Activated B cell treated with CpG ODN at 0.5 μM for 24 hours (primary cell): ENCODE results near the gene DUSP22. TPM values are rescaled to one million over a fixed set of nuclear protein-coding genes. Genes with fewer than 3 reads are reported as not detected.

Experiments
- ATAC-seq: fragments of 200-7000 bp; cut with Tn5 transposase; one replicate; pipeline ENCODE4 v1.10.0; 2021; ENCODE audit warnings: low read depth, mild to moderate bottlenecking, moderate library complexity
- CTCF ChIA-PET: fragments of 350-600 bp; sonication (Branson Sonifier 250); formaldehyde crosslinking; loops from one replicate; lab custom pipeline; 2021; ENCODE audit warnings: antibody characterized with exemption; lab: Charles Lee
- POLR2A ChIA-PET: fragments of 350-600 bp; sonication (Branson Sonifier 250); formaldehyde crosslinking; loops from one replicate; lab custom pipeline; 2021; ENCODE audit warnings: antibody characterized with exemption; lab: Charles Lee
- DNase-seq: peaks from one replicate; pipeline ENCODE4 v3.0.0; 2022
- H3K27ac Mint-ChIP-seq: one replicate; pipeline ENCODE4 v1.8.0; 2020; ENCODE audit warnings: mixed read lengths
- H3K27me3 Mint-ChIP-seq: one replicate; pipeline ENCODE4 v1.8.0; 2021; ENCODE audit warnings: mixed read lengths
- H3K36me3 Mint-ChIP-seq: one replicate; pipeline ENCODE4 v1.8.0; 2021; ENCODE audit warnings: low read depth, mixed read lengths
- H3K4me1 Mint-ChIP-seq: one replicate; pipeline ENCODE4 v1.8.0; 2021; ENCODE audit warnings: mixed read lengths
- H3K4me3 Mint-ChIP-seq: one replicate; pipeline ENCODE4 v1.8.0; 2020; ENCODE audit warnings: mild to moderate bottlenecking, mixed read lengths
- H3K9me3 Mint-ChIP-seq: one replicate; pipeline ENCODE4 v1.8.0; 2020; ENCODE audit warnings: mixed read lengths
- CTCF ChIP-seq: fragments of 200-600 bp; IDR thresholded peaks from one replicate; pipeline ENCODE4 v1.8.0; 2022; ENCODE audit warnings: antibody characterized with exemption, mild to moderate bottlenecking
- intact Hi-C: fragments of 100-400 bp; cut with micrococcal nuclease; formaldehyde crosslinking; loops from one replicate; pipeline ENCODE4 v1.15.1; 2024
- total RNA-seq: library from RNA; stranded (reverse); gene quantifications from 2 replicates; pipeline ENCODE4 v1.2.3, GENCODE V29; 2022

DUSP22 gene
- total RNA-seq, 1 donor from 2014 or later: 153 TPM

DNA sequence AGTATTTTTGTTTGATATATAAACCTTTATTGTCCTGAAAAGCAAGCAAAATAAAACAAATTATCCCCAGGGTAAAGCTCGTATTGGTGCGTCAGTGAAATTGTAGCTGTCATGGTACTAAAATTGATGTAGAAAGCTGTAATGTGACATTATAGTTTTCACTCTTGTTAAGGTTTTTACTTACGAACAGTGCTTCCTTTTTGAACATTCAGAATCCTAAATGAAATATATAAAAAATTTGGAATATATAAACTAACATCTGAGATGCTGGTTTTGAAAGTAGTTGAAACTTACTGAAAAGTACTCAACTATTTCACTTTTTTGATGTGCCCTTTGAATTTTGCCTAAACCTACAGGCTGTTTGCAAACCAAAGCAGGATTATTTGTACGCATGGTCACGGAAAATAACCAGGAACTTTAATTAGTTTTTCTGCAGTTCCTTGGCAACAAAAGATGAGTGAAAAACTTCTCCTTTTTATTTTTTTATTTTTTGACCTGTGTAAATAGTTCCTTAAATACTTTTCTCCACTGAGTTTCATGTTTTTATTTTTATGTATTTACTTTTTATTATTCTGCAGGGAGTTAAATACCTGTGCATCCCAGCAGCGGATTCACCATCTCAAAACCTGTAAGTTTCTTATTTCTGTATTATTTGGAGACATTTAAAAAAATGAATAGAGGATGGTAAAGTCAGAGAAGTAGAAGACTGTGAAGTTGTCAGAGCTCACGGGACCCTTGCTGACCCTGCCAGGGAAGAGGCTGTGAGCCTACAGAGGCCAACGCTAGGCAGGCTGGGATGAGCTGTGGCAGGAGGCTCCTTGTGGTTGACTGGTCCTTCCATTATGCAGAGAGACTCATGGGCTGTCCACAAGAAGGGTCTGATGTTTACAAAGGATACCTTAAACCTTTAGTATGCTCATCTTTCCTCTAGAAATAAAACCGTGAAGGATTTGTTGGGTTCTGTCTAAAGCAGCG, 42.5 kb downstream of the DUSP22 start:
- no peaks in the 10 kb centered on the region for H3K36me3 Mint-ChIP-seq
- no peak overlapping the region for H3K27ac Mint-ChIP-seq
- H3K9me3 Mint-ChIP-seq: no peaks in the 10 kb centered on the region
- DNase-seq (peak; percentile 4), ATAC-seq (no peak)
- intact Hi-C loops: no loop called here
- H3K4me1 Mint-ChIP-seq: peaks cover 60% of the 10 kb centered on the region
- TF ChIP-seq CTCF: no peak
- H3K27me3 Mint-ChIP-seq: no peaks in the 10 kb centered on the region
- CTCF ChIA-PET: no interaction called here
- no peak overlapping the region for H3K4me3 Mint-ChIP-seq
- POLR2A ChIA-PET: interaction anchor here (0.6 to 1.7 kb wide), 4 partner anchors 12 to 117 kb away, joined by 3 to 4 read pairs (median 4); partner anchors contain the start of gene DUSP22

- CTCF ChIA-PET: no interaction called here
- H3K4me3 Mint-ChIP-seq: no peak overlapping the region
- H3K9me3 Mint-ChIP-seq: no peaks in the 10 kb centered on the region
- intact Hi-C loops: no loop called here
- POLR2A ChIA-PET: interaction anchor here (1.7 kb wide), 1 partner anchor 43 kb away, joined by 4 read pairs; the partner anchor contains the start of gene DUSP22
- H3K36me3 Mint-ChIP-seq: no peaks in the 10 kb centered on the region
- H3K27me3 Mint-ChIP-seq: no peaks in the 10 kb centered on the region
- H3K4me1 Mint-ChIP-seq: peaks cover 67% of the 10 kb centered on the region
- no peak for TF ChIP-seq CTCF
- ATAC-seq: no peak
- no peak overlapping the region for H3K27ac Mint-ChIP-seq
- peak; percentile 11 for DNase-seq
Measured at GRCh38 chr6:335572-335971, 43.3 kb downstream of the DUSP22 start.

- peak; percentile 57 for ATAC-seq
- intact Hi-C loops: loop anchor here (2.0 kb wide), 4 partner anchors 16 to 110 kb away; partner anchors contain the start of gene DUSP22
- H3K9me3 Mint-ChIP-seq: no peaks in the 10 kb centered on the region
- H3K4me1 Mint-ChIP-seq: peaks cover 76% of the 10 kb centered on the region
- TF ChIP-seq CTCF: no peak
- H3K27me3 Mint-ChIP-seq: no peaks in the 10 kb centered on the region
- DNase-seq: no peak
- H3K36me3 Mint-ChIP-seq: peaks cover 7% of the 10 kb centered on the region
- POLR2A ChIA-PET: interaction anchor here (0.5 to 7.2 kb wide), 7 partner anchors 20 to 152 kb away, joined by 3 to 60 read pairs (median 7); partner anchors contain the start of genes DUSP22 and IRF4
- peak overlapping the region; percentile 78 for H3K27ac Mint-ChIP-seq
- peak overlapping the region; percentile 62 for H3K4me3 Mint-ChIP-seq
- CTCF ChIA-PET: no interaction called here
Measured at GRCh38 chr6:336159-337114, 44.1 kb downstream of the DUSP22 start.

DNA sequence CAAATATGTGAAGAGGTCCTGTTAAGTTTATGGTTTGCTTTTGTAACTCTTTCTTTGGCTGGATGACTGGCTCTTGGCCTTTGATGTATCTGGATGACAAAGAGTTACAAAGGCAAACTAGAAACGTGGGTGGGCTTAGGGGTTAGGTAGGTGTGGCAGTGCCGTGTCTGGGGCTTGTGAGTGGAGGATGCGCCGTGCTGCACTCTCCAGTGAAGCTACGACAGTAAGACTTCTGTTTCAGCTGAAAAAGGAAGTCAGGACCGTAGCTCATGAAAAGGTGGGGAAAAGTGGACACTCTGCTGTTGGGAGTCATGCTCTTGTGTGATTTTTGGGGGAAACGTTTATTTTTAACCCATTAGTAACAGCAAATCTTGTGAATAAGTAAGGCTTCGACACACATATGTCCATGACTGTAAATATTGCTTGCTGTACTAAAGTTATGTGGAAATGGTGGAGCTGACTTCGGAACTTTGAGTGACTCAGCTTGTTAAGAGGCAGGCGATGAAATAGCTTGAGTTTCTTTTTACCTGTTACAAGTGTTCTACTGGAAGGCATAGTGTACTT, 45.6 kb downstream of the DUSP22 start:
- no peak for DNase-seq
- H3K4me1 Mint-ChIP-seq: peaks cover 90% of the 10 kb centered on the region
- no peaks in the 10 kb centered on the region for H3K27me3 Mint-ChIP-seq
- no peaks in the 10 kb centered on the region for H3K9me3 Mint-ChIP-seq
- no peak for TF ChIP-seq CTCF
- H3K4me3 Mint-ChIP-seq: peak overlapping the region; percentile 60
- H3K36me3 Mint-ChIP-seq: peaks cover 16% of the 10 kb centered on the region
- intact Hi-C loops: loop anchor here (2.0 kb wide), 6 partner anchors 17 to 111 kb away; partner anchors contain the start of genes DUSP22 and IRF4
- POLR2A ChIA-PET: interaction anchor here (0.7 to 7.2 kb wide), 15 partner anchors 9 to 154 kb away, joined by 3 to 60 read pairs (median 5); partner anchors contain the start of genes DUSP22 and IRF4
- peak; percentile 31 for ATAC-seq
- H3K27ac Mint-ChIP-seq: peak overlapping the region; percentile 78
- CTCF ChIA-PET: interaction anchor here (0.6 to 1.6 kb wide), 3 partner anchors 35 to 119 kb away, joined by 3 to 5 read pairs (median 4); no protein-coding TSS in a partner anchor
